MG63 (cell line): ENCODE results near the gene HDAC10. TPM values are rescaled to one million over a fixed set of nuclear protein-coding genes. Genes with fewer than 3 reads are reported as not detected.

Experiments
- DNase-seq: peaks from one replicate; pipeline ENCODE4 v3.0.0-alpha.2; 2020
- H3K27me3 ChIP-seq: fragments of 250-450 bp; sonication (Bioruptor Pico); 2 replicates; pipeline ENCODE4 v1.5.1; 2020; ENCODE audit warnings: mild to moderate bottlenecking, moderate library complexity
- H3K36me3 ChIP-seq: fragments of 250-450 bp; sonication (Bioruptor Pico); 2 replicates; pipeline ENCODE4 v1.5.1; 2020; ENCODE audit warnings: mild to moderate bottlenecking, moderate library complexity
- H3K4me3 ChIP-seq: fragments of 250-450 bp; sonication (Bioruptor Pico); 2 replicates; pipeline ENCODE4 v1.5.1; 2020; ENCODE audit warnings: mild to moderate bottlenecking, moderate library complexity
- H3K9me3 ChIP-seq: fragments of 250-450 bp; sonication (Bioruptor Pico); 2 replicates; pipeline ENCODE4 v1.5.1; 2020; ENCODE audit warnings: mild to moderate bottlenecking, moderate library complexity
- total RNA-seq: library from RNA; depleted of rRNA; stranded (reverse); fragments of >200 nt; shearing (Covaris generic); gene quantifications from 2 replicates; pipeline ENCODE4 v1.2.3, GENCODE V29; 2014; ENCODE audit warnings: low replicate concordance; rRNA removed

The HDAC10 gene
- total RNA-seq, 1 experiment from 2014 or later: 8.5 TPM

DNA sequence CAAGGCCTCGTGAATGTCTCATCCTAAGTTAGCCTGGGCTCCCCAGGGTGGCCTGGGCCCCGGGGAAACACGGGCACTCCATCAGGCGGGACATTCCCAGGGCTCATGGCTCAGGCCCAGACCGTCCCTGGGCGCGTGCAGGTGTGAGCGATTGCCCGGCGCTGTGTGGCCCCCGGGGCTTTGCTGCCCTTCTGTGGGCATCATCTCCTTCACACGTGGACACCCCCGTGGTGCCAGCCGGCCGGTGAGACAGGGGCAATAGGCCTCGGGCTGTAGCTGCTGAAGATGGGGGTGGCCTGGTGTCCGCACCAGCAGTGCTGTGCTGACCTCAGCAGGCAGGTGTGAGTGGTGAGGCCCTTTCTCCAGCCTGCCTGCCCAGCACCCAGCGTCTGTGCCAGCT lies 54.8 kb downstream of the HDAC10 start:
- Histone ChIP-seq H3K36me3 (peaks cover 33% of the 10 kb centered on the region), H3K9me3 (no peaks in the 10 kb centered on the region), H3K4me3 (no peak overlapping the region), H3K27me3 (no peaks in the 10 kb centered on the region)
- no peak for DNase-seq

Other genes with a start within 250 kb of the HDAC10 start
- gene IL17REL, start 238.5 kb downstream of the HDAC10 start, total RNA-seq: not detected in 2 replicates
- gene TTLL8, start 193.0 kb downstream of the HDAC10 start, total RNA-seq: not detected in 2 replicates
- not detected in 2 replicates for gene MLC1, start 165.8 kb downstream of the HDAC10 start, total RNA-seq
- not detected in 2 replicates for gene MOV10L1, start 161.3 kb downstream of the HDAC10 start, total RNA-seq
- 0.12 and 0.79 TPM in 2 replicates for gene PANX2, start 80.5 kb downstream of the HDAC10 start, total RNA-seq
- 38.8 and 49.9 TPM in 2 replicates for gene TRABD, start 65.4 kb downstream of the HDAC10 start, total RNA-seq
- gene SELENOO, start 50.3 kb downstream of the HDAC10 start, total RNA-seq: 6.5 and 13.8 TPM in 2 replicates
- gene TUBGCP6, start 6.2 kb downstream of the HDAC10 start, total RNA-seq: 11.8 and 17.2 TPM in 2 replicates
- gene MAPK12, start 10.4 kb upstream of the HDAC10 start, total RNA-seq: 54.4 and 58.0 TPM in 2 replicates
- gene MAPK11, start 19.1 kb upstream of the HDAC10 start, total RNA-seq: 15.0 and 27.8 TPM in 2 replicates
- gene PLXNB2, start 56.4 kb upstream of the HDAC10 start, total RNA-seq: 65.6 and 80.7 TPM in 2 replicates
- 0.15 and 0.46 TPM in 2 replicates for gene DENND6B, start 75.7 kb upstream of the HDAC10 start, total RNA-seq
- gene PPP6R2, start 92.1 kb upstream of the HDAC10 start, total RNA-seq: 31.0 and 37.4 TPM in 2 replicates
- 38.7 and 66.1 TPM in 2 replicates for gene SBF1, start 223.8 kb upstream of the HDAC10 start, total RNA-seq
- 2.2 and 6.9 TPM in 2 replicates for gene ADM2, start 230.3 kb upstream of the HDAC10 start, total RNA-seq
- gene MIOX, start 235.6 kb upstream of the HDAC10 start, total RNA-seq: 0.35 TPM in 1 of 2 replicates, not detected in the other